Activated gamma-delta T cell treated with anti-CD3 and anti-CD28 coated beads, Interleukin-2, amount 50 U/mL, for 16 hours (primary cell): ENCODE measurements around the gene PODNL1.
"Not testable (repeated sequence)": the region's sequence is repeated elsewhere in the genome, so short reads cannot be mapped to it uniquely, and the experiment has no call there.

Experiments
- DNase-seq: peaks from one replicate; pipeline ENCODE4 v3.0.0-alpha.2; 2020; ENCODE audit warnings: low read depth

Gene PODNL1

DNA sequence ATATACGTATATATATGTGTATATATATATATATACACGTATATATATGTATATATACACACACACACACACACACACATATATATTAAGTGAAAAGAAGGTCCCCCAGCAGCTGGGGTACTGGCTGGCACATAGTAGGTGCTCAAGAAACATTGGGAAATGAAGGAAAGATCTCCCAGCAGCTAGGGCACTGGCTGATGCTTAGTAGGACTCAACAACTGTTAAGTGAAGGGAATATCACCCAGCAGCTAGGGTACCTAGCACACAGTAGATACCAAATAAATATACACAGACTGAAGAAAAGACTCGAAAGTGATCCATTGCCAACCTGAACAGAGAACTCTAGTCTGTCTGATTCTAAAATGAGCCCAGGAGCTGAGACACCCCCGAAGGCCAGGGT is 12.2 kb downstream of the PODNL1 start:
- no peak for DNase-seq

- no peak for DNase-seq
Observed at GRCh38 chr19:13923194-13923987, 14.8 kb downstream of the PODNL1 start.

GRCh38 chr19:13922118-13922517 is 16.1 kb downstream of the PODNL1 start:
- DNase-seq = not testable (repeated sequence)

GRCh38 chr19:13920940-13921747 is 17.1 kb downstream of the PODNL1 start:
- DNase-seq = no peak

GRCh38 chr19:13920524-13920923 is 17.7 kb downstream of the PODNL1 start:
- DNase-seq = no peak

DNA sequence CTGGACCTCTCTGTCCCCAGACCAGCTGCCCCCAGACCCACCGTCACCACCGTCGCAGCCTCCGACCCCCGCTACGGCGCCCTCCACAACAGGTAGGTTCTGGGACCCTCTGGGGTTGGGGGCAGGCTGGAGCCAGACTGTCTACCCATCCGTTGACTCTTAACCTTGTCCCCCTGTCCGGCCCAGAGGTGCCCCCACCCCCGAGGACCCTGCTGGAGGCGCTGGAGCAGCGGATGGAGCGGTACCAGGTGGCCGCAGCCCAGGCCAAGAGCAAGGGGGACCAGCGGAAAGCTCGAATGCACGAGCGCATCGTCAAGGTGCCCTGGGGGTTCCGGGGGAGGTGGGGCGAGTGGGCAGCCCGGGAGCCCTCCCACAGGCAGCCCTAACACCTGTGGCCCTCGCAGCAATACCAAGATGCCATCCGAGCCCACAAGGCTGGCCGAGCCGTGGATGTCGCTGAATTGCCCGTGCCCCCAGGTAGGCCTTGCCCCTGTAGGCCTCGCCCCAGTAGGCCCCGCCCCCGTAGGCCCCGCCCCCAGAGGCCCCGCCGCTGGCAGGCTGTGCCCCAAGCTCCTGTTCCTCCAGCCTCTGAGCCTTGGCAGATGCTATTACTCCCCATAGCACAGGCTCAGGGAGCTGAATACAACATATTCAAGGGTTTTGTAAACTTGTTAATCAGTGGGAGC is 19.3 kb downstream of the PODNL1 start:
- no peak for DNase-seq

- DNase-seq = no peak
Observed at GRCh38 chr19:13917888-13918406, 20.3 kb downstream of the PODNL1 start.

GRCh38 chr19:13914777-13915176 is 23.4 kb downstream of the PODNL1 start:
- no peak for DNase-seq

GRCh38 chr19:13913352-13913751 is 24.9 kb downstream of the PODNL1 start:
- no peak for DNase-seq

GRCh38 chr19:13909430-13909829 is 28.8 kb downstream of the PODNL1 start:
- no peak for DNase-seq

DNA sequence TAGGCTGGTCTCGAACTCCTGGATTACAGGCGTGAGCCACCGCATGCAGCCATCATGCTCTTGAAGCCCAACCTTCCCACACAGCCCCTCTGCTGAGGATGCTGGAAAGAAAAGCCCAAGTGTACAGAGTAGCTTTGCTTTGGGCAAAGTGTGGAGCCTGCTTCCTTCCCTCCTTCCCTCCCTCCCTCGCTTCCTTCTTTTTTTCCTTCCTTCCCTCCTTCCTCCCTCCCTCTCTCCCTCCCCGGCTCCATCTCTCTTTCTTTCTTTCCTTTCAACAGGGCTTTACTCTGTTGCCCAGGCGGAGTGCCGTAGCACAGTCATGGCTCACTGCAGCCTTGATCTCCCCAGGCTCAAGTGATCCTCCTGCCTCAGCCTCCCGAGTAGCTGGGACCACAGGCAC is 29.5 kb downstream of the PODNL1 start:
- no peak for DNase-seq

DNA sequence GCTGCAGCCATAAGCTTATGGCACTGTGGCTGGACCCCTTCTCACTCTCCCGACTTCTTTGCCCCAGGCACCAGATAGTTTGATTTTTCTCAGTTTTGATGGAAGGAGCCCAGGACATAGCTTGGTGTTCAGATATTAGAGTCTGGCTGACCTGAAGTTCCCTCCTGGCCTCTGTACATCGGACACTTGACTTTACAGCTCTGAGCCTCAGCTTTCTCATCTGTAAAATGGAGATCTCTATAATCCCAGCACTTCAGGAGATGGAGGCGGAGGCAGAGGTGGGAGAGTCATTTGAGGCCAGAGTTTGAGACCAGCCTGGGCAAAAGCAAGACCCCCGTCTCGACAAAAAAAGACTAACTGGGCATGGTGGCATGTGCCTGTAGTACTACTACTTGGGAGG is 31.3 kb downstream of the PODNL1 start:
- DNase-seq = no peak

- DNase-seq = no peak
Observed at GRCh38 chr19:13906521-13906904, 31.7 kb downstream of the PODNL1 start.

DNA sequence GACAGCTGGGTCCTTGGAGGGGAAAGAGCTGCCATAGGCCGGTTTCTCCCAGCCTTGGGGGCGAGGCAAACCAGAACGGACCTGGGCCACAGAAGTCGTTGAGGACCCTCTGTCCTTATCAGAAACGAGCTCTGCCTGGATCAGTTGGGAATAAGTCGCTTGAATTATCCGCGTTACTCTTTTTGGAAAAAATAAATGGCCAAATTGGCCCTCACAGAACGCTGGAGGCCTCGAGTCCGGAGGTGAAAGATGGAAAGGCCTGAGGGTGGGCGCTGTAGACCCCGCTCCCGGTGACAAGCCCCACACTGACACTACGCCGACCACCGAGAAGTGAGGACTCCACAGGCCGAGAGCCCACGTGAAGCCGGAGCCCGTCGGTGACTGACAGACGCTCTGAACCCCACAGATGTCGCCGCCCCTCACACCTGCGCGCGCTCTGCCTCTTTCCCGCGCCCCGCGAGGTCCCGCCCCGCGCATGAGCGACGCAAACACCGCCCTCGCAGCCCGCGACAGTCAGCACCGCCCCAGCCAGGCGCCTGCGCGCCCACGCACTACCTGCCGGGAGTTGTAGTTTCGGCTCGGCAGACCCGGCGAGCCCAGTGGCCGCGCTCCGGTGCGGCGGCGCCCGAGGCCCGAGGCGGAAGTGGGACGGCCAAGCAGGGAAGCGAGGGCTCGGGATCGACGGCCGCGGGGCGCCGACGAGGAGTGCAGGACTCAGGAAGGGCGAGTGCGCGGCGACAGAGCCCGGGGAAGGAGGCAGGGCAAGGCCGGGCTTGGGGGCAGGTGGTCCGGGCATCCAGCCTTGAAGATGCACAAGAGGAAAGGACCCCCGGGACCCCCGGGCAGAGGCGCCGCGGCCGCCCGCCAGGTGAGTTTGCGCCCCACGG is 32.3 kb downstream of the PODNL1 start, which contains the start of the genes BRME1 and CC2D1A:
TSS of gene BRME1 (minus strand) at position 484 of the 887 bp plus-strand sequence. CDS start 1,225 bp downstream, outside the sequence.
TSS of gene CC2D1A (plus strand) at position 568 of the 887 bp plus-strand sequence. CDS start at position 809, 241 bp downstream.
- peak; percentile 92 for DNase-seq

DNA sequence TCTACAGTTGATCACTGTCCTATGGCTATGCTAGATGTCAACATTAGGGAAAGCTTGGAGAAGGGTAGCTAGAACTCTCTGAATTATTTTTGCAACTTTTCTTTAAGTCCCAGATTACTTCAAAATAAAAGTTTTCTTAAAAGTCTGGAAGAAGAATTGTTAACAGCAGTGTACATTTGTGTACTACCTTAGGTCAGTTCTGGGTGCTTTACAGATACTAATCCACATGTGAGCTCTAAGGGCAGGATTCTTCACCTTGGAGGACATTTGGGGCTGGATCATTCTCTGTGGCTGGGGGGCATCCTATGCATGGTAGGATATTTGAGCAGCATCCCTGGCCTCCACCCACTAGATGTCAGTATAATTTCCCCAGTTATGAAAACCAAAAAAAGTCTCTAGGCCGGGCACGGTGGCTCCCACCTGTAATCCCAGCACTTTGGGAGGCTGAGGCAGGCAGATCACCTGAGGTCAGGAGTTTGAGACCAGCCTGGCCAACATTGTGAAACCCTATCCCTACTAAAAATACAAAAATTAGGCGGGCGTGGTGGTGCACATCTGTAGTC is 35.1 kb downstream of the PODNL1 start:
- DNase-seq = no peak

DNA sequence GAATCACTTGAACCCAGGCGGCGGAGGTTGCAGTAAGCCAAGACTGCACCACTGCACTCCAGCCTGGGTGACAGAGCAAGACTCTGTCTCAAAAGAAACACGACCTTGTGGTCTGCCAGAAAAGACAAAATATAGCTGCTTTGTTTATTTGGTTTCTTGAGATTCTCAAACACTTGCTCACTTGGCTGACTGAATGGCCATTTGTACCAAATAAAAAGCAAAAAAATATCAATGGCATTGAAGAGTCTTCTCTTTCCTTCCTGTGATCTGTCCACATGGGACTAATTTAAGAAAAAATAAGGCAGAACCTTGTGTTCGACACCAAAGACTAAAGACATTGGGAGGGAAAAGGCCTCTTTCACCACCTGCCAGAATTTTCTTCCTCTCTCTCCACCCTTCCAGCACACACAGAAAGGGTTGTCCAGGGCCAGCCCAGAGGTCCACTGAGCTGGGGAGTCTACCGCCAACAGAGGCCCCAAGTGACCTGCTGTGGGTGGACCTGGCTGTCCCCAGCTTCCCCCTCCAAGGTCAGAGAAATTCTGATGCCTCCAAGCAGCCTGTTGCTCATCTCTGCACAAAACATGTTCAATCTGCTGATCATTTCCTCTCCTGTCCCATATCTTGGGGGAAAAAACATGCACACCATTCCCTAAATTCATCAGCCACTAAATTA is 38.2 kb downstream of the PODNL1 start:
- DNase-seq = no peak

GRCh38 chr19:13899393-13899792 is 38.8 kb downstream of the PODNL1 start:
- DNase-seq = no peak

- no peak for DNase-seq
Observed at GRCh38 chr19:13896227-13896626, 42.0 kb downstream of the PODNL1 start.

DNA sequence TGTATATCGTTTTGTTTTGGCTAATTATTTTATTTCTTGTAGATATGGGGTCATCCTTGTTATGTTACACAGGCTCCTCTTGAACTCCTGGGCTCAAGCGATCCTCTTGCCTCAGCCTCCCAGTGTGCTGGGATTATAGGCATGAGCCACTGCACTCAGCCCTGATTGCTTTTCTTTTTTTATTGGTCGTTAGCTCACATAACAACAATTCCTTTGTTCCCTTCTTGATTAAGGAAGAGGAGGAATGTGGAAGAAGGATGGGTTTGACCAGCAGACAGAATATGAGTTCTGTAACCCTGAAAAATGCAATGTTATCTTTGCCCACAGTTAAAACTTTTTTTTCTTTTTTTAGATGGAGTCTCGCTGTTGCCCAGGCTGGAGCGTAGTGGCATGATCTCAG is 43.7 kb downstream of the PODNL1 start:
- no peak for DNase-seq

DNA sequence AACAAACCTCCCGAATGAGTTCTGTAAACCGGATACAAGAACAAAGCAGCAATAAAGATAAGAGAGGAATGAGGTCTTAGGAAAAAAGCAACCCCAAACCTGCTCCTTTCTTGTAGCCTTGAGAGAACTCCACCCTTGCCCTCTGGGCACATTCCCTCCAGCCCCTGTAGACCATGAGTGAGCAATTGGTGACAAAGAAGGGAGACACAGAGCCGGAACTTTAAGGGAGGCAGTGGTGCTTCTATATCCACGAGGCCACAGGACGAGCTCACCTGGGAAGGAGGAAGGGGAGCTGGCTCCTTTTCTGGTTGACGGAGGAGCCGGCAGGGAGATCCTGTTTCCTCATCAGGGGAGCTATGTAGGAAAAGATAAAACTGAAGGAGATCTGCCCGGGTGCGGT is 45.3 kb downstream of the PODNL1 start:
- no peak for DNase-seq
